Measurements from ENCODE around the gene GNA12.

The GNA12 gene

DNA sequence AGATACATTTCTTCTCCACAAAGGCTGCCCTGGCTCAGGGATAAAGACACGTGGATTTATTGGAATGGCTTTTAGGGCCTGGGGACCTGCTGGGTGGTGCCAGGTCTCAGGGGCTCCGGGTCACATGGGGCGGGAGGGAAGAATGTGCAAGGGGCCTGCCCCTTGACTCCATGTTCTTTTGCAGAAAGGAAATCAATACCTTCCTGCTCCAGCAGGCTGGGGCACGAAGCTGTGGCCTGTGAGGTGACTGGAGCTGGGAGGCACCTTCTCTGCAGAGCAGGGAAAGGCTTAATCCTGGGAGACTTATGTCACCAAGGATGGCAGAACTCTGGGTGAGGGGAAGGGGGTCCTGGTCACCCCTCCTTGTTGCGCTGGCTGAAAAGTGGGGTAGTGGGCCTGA lies 42.3 kb upstream of the GNA12 start:
- Histone ChIP-seq H3K4me1 (ENCODE audit: insufficient read depth, poor library complexity, severe bottlenecking) (no peaks in the 10 kb centered on the region), H3K27ac (ENCODE audit: poor library complexity, severe bottlenecking) (no peak overlapping the region), H3K36me3 (ENCODE audit: low read depth) (no peaks in the 10 kb centered on the region), H3K27me3 (ENCODE audit: insufficient read depth, poor library complexity, severe bottlenecking) (no peaks in the 10 kb centered on the region), H3K4me3 (ENCODE audit: severe bottlenecking) (no peak overlapping the region), H3K9me3 (ENCODE audit: severe bottlenecking) (no peaks in the 10 kb centered on the region)
- TF ChIP-seq, protein P1, sequence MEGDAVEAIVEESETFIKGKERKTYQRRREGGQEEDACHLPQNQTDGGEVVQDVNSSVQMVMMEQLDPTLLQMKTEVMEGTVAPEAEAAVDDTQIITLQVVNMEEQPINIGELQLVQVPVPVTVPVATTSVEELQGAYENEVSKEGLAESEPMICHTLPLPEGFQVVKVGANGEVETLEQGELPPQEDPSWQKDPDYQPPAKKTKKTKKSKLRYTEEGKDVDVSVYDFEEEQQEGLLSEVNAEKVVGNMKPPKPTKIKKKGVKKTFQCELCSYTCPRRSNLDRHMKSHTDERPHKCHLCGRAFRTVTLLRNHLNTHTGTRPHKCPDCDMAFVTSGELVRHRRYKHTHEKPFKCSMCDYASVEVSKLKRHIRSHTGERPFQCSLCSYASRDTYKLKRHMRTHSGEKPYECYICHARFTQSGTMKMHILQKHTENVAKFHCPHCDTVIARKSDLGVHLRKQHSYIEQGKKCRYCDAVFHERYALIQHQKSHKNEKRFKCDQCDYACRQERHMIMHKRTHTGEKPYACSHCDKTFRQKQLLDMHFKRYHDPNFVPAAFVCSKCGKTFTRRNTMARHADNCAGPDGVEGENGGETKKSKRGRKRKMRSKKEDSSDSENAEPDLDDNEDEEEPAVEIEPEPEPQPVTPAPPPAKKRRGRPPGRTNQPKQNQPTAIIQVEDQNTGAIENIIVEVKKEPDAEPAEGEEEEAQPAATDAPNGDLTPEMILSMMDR (IDR thresholded peaks at IDR 0.05; ENCODE audit: poor library complexity, severe bottlenecking) = no peak
- DNase-seq (ENCODE audit: low spot score) (no peak), ATAC-seq (ENCODE audit: low read depth) (0 out of 3 replicates have a peak, but pooled peaks have one; percentile 40)

DNA sequence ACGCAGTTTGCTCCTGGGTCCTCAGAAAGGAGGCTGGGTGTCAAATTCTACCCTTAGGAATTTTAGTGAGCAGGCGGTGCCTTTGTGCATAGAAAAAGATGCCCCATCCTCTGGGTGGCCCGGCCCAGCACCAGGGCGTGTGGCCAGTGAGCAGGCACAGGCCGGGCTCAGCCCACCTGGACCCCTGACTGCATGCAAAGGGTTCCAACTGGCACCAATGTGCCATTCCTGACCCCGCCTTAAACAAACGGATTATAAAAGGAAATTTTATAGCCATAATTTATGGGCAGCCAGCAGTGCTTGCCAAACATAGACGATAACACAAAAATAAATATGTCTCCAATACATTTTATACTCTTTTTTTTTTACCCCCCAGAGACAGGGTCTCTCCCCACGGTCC lies 40.1 kb upstream of the GNA12 start:
- Histone ChIP-seq H3K4me1 (ENCODE audit: insufficient read depth, poor library complexity, severe bottlenecking) (no peaks in the 10 kb centered on the region), H3K4me3 (ENCODE audit: severe bottlenecking) (no peak overlapping the region), H3K9me3 (ENCODE audit: severe bottlenecking) (no peaks in the 10 kb centered on the region), H3K27me3 (ENCODE audit: insufficient read depth, poor library complexity, severe bottlenecking) (no peaks in the 10 kb centered on the region), H3K27ac (ENCODE audit: poor library complexity, severe bottlenecking) (no peak overlapping the region), H3K36me3 (ENCODE audit: low read depth) (no peaks in the 10 kb centered on the region)
- DNase-seq (ENCODE audit: low spot score) = no peak
- TF ChIP-seq, protein P1 (IDR thresholded peaks at IDR 0.05; ENCODE audit: poor library complexity, severe bottlenecking) = no peak
- no peak for ATAC-seq (ENCODE audit: low read depth)

DNA sequence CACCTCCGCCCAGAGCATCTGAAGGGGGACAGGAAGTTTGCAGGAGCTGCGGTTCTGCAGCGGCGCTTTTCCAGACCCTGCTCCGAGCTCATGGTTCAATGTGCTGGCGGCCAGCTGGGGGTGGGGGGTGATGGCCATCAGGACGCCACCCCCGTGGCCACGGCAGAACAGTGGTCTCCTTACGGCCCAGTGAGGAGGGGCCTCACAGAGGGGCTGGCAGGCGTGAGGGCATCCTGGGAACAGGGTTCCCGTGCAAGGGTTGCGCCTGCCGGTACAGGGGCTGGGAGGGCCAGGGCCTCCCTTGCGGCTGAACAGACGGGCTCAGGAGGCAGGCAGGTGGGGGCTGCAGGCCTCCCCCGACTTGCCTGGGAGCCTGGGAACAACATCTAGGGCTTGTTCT lies 39.0 kb upstream of the GNA12 start:
- no peak for ATAC-seq (ENCODE audit: low read depth)
- Histone ChIP-seq H3K27me3 (ENCODE audit: insufficient read depth, poor library complexity, severe bottlenecking) (no peaks in the 10 kb centered on the region), H3K4me3 (ENCODE audit: severe bottlenecking) (no peak overlapping the region), H3K27ac (ENCODE audit: poor library complexity, severe bottlenecking) (no peak overlapping the region), H3K9me3 (ENCODE audit: severe bottlenecking) (no peaks in the 10 kb centered on the region), H3K36me3 (ENCODE audit: low read depth) (no peaks in the 10 kb centered on the region), H3K4me1 (ENCODE audit: insufficient read depth, poor library complexity, severe bottlenecking) (no peaks in the 10 kb centered on the region)
- no peak for DNase-seq (ENCODE audit: low spot score)
- TF ChIP-seq, protein P1 (IDR thresholded peaks at IDR 0.05; ENCODE audit: poor library complexity, severe bottlenecking) = no peak

DNA sequence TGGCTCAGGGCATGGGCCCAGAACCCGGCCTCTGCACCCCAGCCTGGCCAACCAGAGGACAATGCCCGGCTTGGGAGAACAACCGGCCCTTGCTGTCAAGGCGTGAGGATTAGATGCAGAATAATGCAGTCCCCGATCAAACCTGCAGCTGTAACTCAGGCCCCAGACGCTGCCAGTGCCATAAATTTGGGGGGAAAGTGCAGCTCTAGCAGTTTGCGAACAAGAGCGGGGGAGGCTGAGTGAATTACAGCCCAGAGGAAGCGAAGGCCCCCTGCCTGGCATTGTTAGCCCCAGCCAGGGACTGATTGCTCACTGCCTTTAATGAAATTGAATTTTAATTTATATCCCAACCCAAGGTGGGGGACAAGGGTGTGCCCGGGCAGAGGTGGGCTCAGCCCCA lies 38.0 kb upstream of the GNA12 start:
- H3K4me1 ChIP-seq (ENCODE audit: insufficient read depth, poor library complexity, severe bottlenecking) = no peaks in the 10 kb centered on the region
- ATAC-seq (ENCODE audit: low read depth) = no peak

DNA sequence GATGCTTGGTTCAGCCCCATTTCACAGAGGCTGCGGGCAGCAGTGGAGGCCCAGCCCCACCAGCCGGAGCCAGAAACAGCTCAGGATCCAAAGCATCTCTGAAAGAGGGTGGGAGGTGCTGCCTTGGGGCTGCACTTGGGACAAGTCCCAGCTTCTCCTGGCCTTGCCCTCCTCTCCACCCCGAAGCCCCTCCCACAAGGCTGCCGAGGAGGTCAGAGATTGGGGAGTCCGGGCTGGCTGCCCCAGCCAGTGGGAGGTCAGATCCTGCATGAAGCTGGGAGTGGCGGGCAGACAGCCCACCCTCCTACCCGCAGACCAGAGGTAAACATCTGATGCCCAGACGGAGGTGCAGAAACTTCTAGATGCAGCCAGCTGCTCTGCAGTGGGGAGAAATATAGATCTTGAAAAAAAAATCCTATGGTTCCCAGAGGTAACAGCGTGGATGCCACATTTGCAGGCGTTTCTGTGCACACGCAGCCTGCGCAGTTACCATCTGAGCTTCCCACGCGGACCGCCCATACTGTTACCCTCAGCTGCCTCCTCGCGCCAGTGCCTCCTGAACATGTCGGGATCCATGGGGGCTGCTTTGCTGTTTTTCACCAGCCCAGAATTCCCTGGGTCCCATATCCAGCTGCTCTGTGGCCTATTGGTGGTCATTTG lies 36.9 kb upstream of the GNA12 start:
- no peak for DNase-seq (ENCODE audit: low spot score)
- no peak overlapping the region for H3K27ac ChIP-seq (ENCODE audit: poor library complexity, severe bottlenecking)
- no peaks in the 10 kb centered on the region for H3K9me3 ChIP-seq (ENCODE audit: severe bottlenecking)
- no peaks in the 10 kb centered on the region for H3K36me3 ChIP-seq (ENCODE audit: low read depth)
- no peak overlapping the region for H3K4me3 ChIP-seq (ENCODE audit: severe bottlenecking)
- peaks cover 4% of the 10 kb centered on the region for H3K4me1 ChIP-seq (ENCODE audit: insufficient read depth, poor library complexity, severe bottlenecking)
- TF ChIP-seq, protein P1 (IDR thresholded peaks at IDR 0.05; ENCODE audit: poor library complexity, severe bottlenecking) = no peak
- no peaks in the 10 kb centered on the region for H3K27me3 ChIP-seq (ENCODE audit: insufficient read depth, poor library complexity, severe bottlenecking)
- no peak for ATAC-seq (ENCODE audit: low read depth)

More for the DNA sequence above, 38.0 kb upstream of the GNA12 start:
- Histone ChIP-seq H3K36me3 (ENCODE audit: low read depth) (no peaks in the 10 kb centered on the region), H3K9me3 (ENCODE audit: severe bottlenecking) (no peaks in the 10 kb centered on the region), H3K27ac (ENCODE audit: poor library complexity, severe bottlenecking) (no peak overlapping the region), H3K27me3 (ENCODE audit: insufficient read depth, poor library complexity, severe bottlenecking) (no peaks in the 10 kb centered on the region), H3K4me3 (ENCODE audit: severe bottlenecking) (no peak overlapping the region)
- no peak for DNase-seq (ENCODE audit: low spot score)
- TF ChIP-seq, protein P1 (IDR thresholded peaks at IDR 0.05; ENCODE audit: poor library complexity, severe bottlenecking) = no peak

All from RWPE2 (cell line).